ENCODE results near the gene PRKCA.

Gene PRKCA

DNA sequence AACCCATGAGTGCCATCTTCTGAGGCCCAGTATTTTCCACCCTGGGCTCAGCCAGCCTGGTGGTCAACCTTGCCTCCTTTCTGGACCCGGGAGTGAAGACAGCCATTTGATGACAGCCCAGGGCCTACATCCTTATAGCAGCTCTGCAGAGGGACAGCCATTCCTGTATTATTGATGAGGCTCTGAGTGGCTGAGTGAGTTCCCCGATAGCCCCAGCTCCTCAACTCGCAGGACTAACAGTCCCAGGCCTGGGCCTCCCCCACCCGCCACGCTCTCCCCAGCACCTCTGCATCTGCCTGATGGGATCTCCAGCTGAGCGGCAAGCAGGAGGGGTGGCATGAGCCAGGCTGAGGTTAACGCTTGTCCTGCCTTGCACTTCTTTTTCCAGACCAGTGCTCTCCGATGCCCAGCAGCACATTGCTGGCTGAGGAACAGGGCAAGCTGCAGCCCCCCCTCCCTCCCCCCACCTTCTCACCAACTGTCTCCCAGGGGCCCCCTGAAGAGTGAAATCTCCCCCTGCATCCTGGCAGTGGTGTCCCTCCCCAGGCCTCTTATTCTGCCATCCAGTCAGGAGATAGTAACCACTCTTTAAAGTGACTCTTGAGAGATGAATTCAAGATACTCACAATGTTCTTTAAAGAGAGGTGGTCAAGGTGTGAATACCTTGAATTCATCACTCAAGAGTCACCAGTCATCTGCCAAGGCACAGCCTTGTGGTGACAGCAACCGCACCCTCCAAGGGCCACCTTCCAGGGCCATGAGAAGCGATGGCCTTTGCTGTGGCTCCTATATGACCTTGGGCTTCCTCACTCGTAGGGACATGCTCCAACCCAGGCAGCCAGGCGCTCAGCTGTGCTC lies 556.0 kb downstream of the PRKCA start:
- H2AFZ ChIP-seq (ENCODE audit: low read depth): no peak overlapping the region
- H3K27ac ChIP-seq: no peak overlapping the region
- H4K20me1 ChIP-seq (ENCODE audit: insufficient read depth): no peaks in the 10 kb centered on the region
- no peak overlapping the region for H3K4me3 ChIP-seq (IDR thresholded peaks at IDR 0.05; ENCODE audit: insufficient read depth, low read depth, low read length)
- H3K4me2 ChIP-seq: no peak overlapping the region
- H3K27me3 ChIP-seq (ENCODE audit: insufficient read depth, low read depth): no peaks in the 10 kb centered on the region
- H3K9ac ChIP-seq: no peak overlapping the region
- H3K36me3 ChIP-seq (ENCODE audit: insufficient read depth): no peaks in the 10 kb centered on the region
- H3K4me1 ChIP-seq (ENCODE audit: low read depth, poor library complexity, severe bottlenecking): no peaks in the 10 kb centered on the region
- no peaks in the 10 kb centered on the region for H3K79me2 ChIP-seq (ENCODE audit: insufficient read depth, low read depth)
- TF ChIP-seq, protein P1, sequence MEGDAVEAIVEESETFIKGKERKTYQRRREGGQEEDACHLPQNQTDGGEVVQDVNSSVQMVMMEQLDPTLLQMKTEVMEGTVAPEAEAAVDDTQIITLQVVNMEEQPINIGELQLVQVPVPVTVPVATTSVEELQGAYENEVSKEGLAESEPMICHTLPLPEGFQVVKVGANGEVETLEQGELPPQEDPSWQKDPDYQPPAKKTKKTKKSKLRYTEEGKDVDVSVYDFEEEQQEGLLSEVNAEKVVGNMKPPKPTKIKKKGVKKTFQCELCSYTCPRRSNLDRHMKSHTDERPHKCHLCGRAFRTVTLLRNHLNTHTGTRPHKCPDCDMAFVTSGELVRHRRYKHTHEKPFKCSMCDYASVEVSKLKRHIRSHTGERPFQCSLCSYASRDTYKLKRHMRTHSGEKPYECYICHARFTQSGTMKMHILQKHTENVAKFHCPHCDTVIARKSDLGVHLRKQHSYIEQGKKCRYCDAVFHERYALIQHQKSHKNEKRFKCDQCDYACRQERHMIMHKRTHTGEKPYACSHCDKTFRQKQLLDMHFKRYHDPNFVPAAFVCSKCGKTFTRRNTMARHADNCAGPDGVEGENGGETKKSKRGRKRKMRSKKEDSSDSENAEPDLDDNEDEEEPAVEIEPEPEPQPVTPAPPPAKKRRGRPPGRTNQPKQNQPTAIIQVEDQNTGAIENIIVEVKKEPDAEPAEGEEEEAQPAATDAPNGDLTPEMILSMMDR (conservative IDR thresholded peaks at IDR 0.05; ENCODE audit: low read depth, low read length): no peak

DNA sequence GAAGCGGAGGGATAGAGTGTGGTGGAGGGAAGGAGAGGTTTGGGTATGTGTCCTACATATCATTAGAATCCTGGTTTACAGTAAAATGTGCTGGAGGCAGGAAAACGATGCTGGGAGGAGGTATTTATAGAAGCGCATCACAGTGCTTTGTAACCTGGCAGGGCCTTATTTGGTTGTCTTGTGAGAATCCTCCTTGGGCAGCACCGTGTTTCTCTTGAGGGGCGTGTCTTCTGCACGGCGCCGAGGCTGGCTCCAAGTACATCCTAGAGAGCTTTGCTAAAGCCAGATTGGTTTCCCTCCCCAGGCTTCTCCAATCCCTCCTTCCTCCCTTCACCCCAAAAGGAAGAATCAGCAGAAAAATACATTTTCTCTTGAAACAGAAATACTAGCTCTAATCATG lies 556.9 kb downstream of the PRKCA start:
- H3K27me3 ChIP-seq (ENCODE audit: insufficient read depth, low read depth): no peaks in the 10 kb centered on the region
- TF ChIP-seq, protein P1 (conservative IDR thresholded peaks at IDR 0.05; ENCODE audit: low read depth, low read length): no peak
- no peaks in the 10 kb centered on the region for H4K20me1 ChIP-seq (ENCODE audit: insufficient read depth)
- no peaks in the 10 kb centered on the region for H3K79me2 ChIP-seq (ENCODE audit: insufficient read depth, low read depth)
- H3K36me3 ChIP-seq (ENCODE audit: insufficient read depth): no peaks in the 10 kb centered on the region
- no peak overlapping the region for H3K4me2 ChIP-seq
- H3K4me3 ChIP-seq (IDR thresholded peaks at IDR 0.05; ENCODE audit: insufficient read depth, low read depth, low read length): no peak overlapping the region
- H3K27ac ChIP-seq: no peak overlapping the region
- no peak overlapping the region for H2AFZ ChIP-seq (ENCODE audit: low read depth)
- no peaks in the 10 kb centered on the region for H3K4me1 ChIP-seq (ENCODE audit: low read depth, poor library complexity, severe bottlenecking)
- H3K9ac ChIP-seq: no peak overlapping the region

DNA sequence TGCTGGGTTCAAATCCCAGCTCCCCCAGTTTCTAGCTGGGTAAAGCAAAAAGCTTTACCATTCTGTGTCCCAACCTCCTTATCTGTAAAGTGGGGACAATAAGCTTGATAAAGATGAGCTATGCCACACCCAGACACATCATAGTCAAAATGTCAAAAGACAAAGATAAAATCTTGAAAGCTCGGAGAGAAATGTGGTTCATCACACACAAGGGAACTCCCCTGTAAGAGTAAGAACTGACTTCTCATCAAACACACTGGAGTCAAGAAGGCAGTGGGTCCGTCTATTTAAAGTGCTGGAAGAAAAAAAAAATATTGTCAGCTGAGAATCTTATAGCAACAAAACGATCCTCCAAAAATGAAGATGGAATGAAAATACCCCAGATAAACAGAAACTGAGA lies 557.8 kb downstream of the PRKCA start:
- H3K4me1 ChIP-seq (ENCODE audit: low read depth, poor library complexity, severe bottlenecking): no peaks in the 10 kb centered on the region
- H2AFZ ChIP-seq (ENCODE audit: low read depth): no peak overlapping the region
- H3K4me3 ChIP-seq (IDR thresholded peaks at IDR 0.05; ENCODE audit: insufficient read depth, low read depth, low read length): no peak overlapping the region
- H3K4me2 ChIP-seq: no peak overlapping the region
- no peak overlapping the region for H3K27ac ChIP-seq
- H4K20me1 ChIP-seq (ENCODE audit: insufficient read depth): no peaks in the 10 kb centered on the region
- H3K27me3 ChIP-seq (ENCODE audit: insufficient read depth, low read depth): no peaks in the 10 kb centered on the region
- H3K36me3 ChIP-seq (ENCODE audit: insufficient read depth): no peaks in the 10 kb centered on the region
- TF ChIP-seq, protein P1 (conservative IDR thresholded peaks at IDR 0.05; ENCODE audit: low read depth, low read length): no peak
- H3K79me2 ChIP-seq (ENCODE audit: insufficient read depth, low read depth): no peaks in the 10 kb centered on the region
- no peak overlapping the region for H3K9ac ChIP-seq
